PC-3 (cell line): ENCODE data around the gene TXNDC17. TPM values are rescaled to one million over a fixed set of nuclear protein-coding genes. Genes with fewer than 3 reads are reported as not detected.
"Not testable (repeated sequence)": the region's sequence is repeated elsewhere in the genome, so short reads cannot be mapped to it uniquely, and the experiment has no call there.

Experiments
- ATAC-seq: fragments of 200-7000 bp; cut with Tn5 transposase; 2 replicates; pipeline ENCODE4 v1.9.1; 2020; ENCODE audit warnings: mild to moderate bottlenecking, moderate library complexity
- BruUV-seq: library from RNA; stranded (reverse); fragments of 400-500 nt; replicated peaks from 2 replicates; lab custom pipeline; 2021; lab: Mats Ljungman, UMichigan
- CTCF ChIA-PET: fragments of 300-600 bp; sonication (Branson Sonifier 250); formaldehyde crosslinking; loops from one replicate; lab custom pipeline; 2022; ENCODE audit warnings: antibody characterized with exemption; lab: Charles Lee
- POLR2A ChIA-PET: fragments of 300-600 bp; sonication (Branson Sonifier 250); formaldehyde crosslinking; loops from one replicate; lab custom pipeline; 2022; ENCODE audit warnings: antibody characterized with exemption; ENCODE audit not compliant: unreplicated experiment; lab: Charles Lee
- DNase-seq: peaks from one replicate; pipeline ENCODE4 v3.0.0-alpha.2; 2015
- H2AFZ ChIP-seq: fragments of 300-600 bp; sonication (generic); 2 replicates; pipeline ENCODE4 v1.6.0; 2016; ENCODE audit warnings: antibody characterized with exemption, low read length
- H3F3A ChIP-seq: fragments of 300-600 bp; sonication (generic); one replicate; pipeline ENCODE4 v1.6.0; 2017; ENCODE audit warnings: antibody characterized with exemption, low read length, control low read depth, mild to moderate bottlenecking; ENCODE audit not compliant: unreplicated experiment
- H3K27ac ChIP-seq: fragments of 300-600 bp; sonication (generic); 2 replicates; pipeline ENCODE4 v1.5.1; 2016; ENCODE audit warnings: mild to moderate bottlenecking, low read length
- H3K27me3 ChIP-seq: fragments of 300-600 bp; sonication (generic); 2 replicates; pipeline ENCODE4 v1.6.1; 2016; ENCODE audit warnings: low read length, mixed read lengths
- H3K36me3 ChIP-seq: fragments of 300-600 bp; sonication (generic); 2 replicates; pipeline ENCODE4 v1.6.1; 2016; ENCODE audit warnings: low read depth, mixed run types, low read length, mixed read lengths
- H3K4me1 ChIP-seq: fragments of 300-600 bp; sonication (generic); 2 replicates; pipeline ENCODE4 v1.5.1; 2016; ENCODE audit warnings: low read length; ENCODE audit not compliant: insufficient read depth
- H3K4me2 ChIP-seq: fragments of 300-600 bp; sonication (generic); 2 replicates; pipeline ENCODE4 v1.6.0; 2016; ENCODE audit warnings: low read length
- H3K4me3 ChIP-seq: fragments of 300-600 bp; sonication (generic); 2 replicates; pipeline ENCODE4 v1.5.1; 2016; ENCODE audit warnings: mild to moderate bottlenecking, low read length, mixed read lengths
- H3K79me2 ChIP-seq: fragments of 300-600 bp; sonication (generic); 2 replicates; pipeline ENCODE4 v1.6.1; 2017; ENCODE audit warnings: low read length, mixed read lengths
- H3K9ac ChIP-seq: fragments of 300-600 bp; sonication (generic); 2 replicates; pipeline ENCODE4 v1.6.0; 2016; ENCODE audit warnings: mild to moderate bottlenecking, low read length
- H3K9me2 ChIP-seq: fragments of 300-600 bp; sonication (generic); replicated peaks from 2 replicates; pipeline ENCODE4 v1.6.1; 2016; ENCODE audit warnings: mixed run types, low read length, mixed read lengths
- H3K9me3 ChIP-seq: fragments of 300-600 bp; sonication (generic); 2 replicates; pipeline ENCODE4 v1.6.1; 2016; ENCODE audit warnings: low read length, mixed read lengths
- H4K20me1 ChIP-seq: fragments of 300-600 bp; sonication (generic); 2 replicates; pipeline ENCODE4 v1.6.1; 2016; ENCODE audit warnings: low read length, mixed read lengths
- EZH2 ChIP-seq: fragments of 300-600 bp; sonication (generic); IDR thresholded peaks from one replicate; pipeline ENCODE4 v1.6.1; 2017; ENCODE audit warnings: antibody characterized with exemption, mild to moderate bottlenecking, low read length; ENCODE audit not compliant: unreplicated experiment
- intact Hi-C: fragments of 100-400 bp; cut with micrococcal nuclease; formaldehyde crosslinking; loops from 2 replicates; pipeline ENCODE4 v1.9.0; 2023
- total RNA-seq: library from RNA; depleted of rRNA; stranded (reverse); fragments of >200 nt; gene quantifications from 2 replicates; pipeline ENCODE4 v1.2.3, GENCODE V29; 2014

TXNDC17 gene
- total RNA-seq, 1 experiment from 2014 or later = 248 TPM

DNA sequence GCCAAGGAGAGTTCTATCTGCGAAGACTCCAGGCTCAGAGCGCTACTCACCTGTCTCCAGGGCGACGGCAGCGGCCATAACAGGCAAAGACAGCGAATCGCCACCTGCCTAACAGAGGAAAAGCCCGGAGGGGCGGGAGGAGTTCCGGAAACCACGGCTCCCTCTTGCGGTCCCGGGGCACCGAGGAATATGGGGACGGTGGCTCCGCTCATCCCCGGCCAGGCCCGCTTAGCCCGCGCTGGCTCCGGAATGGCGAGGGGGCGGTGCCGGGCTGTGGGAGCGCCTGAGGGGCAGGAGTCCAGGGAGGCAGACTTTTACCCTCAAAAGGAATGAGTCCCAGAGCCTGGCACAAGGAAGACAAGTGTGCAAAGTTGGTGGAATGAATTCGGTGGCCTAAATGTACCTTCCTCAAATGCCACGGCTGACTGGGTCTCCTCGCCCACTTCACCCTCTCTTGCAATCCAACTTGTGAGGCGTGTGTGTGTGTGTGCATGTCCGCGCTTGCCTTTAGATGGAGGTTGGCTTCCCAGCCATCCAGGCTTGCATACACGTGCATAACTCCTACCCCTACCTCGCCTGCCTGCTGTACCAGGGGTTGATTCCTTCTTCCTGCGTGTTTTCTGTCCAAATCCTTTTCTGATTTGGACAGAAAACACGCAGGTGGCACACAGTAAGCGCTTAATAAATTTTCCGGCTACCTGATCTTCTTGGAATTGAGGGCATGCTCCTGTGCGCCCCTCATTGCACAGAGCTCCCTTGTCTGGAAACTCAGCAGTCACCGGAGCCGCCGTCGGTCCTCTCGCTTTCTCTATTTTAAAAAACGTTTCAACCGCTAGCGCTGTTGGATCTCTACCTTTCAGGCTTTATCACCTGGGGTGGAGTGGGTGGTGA is 14.2 kb downstream of the TXNDC17 start:
- ChIA-PET POLR2A (no interaction called here), CTCF (no interaction called here)
- H3K9me2 ChIP-seq = no peaks in the 10 kb centered on the region
- no peak overlapping the region for H3K27ac ChIP-seq
- peaks cover 33% of the 10 kb centered on the region for H3K79me2 ChIP-seq
- no peaks in the 10 kb centered on the region for H3K9me3 ChIP-seq
- peaks cover 23% of the 10 kb centered on the region for H3K4me1 ChIP-seq
- DNase-seq = no peak
- H3F3A ChIP-seq = no peaks in the 10 kb centered on the region
- no peaks in the 10 kb centered on the region for H3K27me3 ChIP-seq
- H3K4me2 ChIP-seq = no peak overlapping the region
- no TSS peak for BruUV-seq
- H2AFZ ChIP-seq = no peak overlapping the region
- no peak overlapping the region for H3K4me3 ChIP-seq
- no peaks in the 10 kb centered on the region for H3K36me3 ChIP-seq
- TF ChIP-seq EZH2 = no peak
- H4K20me1 ChIP-seq = peaks cover 6% of the 10 kb centered on the region; the same call in 1 of the 2 replicates
- no peak for ATAC-seq
- H3K9ac ChIP-seq = no peak overlapping the region
- intact Hi-C loops = no loop called here

DNA sequence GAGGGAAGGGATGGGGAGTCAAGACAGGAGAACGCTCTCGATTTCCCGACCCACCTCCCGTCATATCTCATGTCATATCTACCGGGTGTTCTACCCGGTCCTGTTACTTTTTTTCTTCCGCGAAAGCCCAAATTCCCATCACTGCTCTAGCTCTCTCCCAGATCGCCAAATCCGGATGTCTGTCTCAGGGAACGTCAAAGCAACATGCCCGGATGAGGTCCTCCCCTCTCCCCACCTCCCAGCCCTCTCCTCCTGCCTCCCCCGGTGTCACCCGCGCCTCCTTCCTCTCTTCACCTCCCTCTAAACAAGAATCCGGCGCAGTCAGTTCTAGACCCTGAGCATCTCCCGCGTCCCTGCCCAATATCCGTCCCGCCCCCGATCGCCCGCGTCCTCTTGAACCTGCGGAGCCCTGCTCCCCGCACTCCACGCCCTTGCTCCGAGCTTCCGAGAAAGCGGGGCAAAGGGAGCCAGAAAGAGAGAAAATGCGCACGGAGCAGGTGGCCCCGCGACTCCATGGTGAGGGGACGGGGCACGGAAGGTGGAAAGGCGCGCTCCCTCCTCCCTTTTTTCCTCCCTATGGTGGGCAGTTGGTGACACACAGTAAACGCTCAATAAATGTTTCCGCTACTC is 15.0 kb downstream of the TXNDC17 start:
- Histone ChIP-seq H3K4me1 (peaks cover 21% of the 10 kb centered on the region), H3K79me2 (peaks cover 25% of the 10 kb centered on the region)
- H3K36me3 ChIP-seq, CTCF ChIA-PET, H3K27ac ChIP-seq, POLR2A ChIA-PET, H3K4me2 ChIP-seq, intact Hi-C loops, H3K9me3 ChIP-seq, H2AFZ ChIP-seq, ATAC-seq, H3K9ac ChIP-seq, BruUV-seq, H3K4me3 ChIP-seq, H3K9me2 ChIP-seq, H4K20me1 ChIP-seq, H3F3A ChIP-seq, DNase-seq, H3K27me3 ChIP-seq: not testable (repeated sequence)

DNA sequence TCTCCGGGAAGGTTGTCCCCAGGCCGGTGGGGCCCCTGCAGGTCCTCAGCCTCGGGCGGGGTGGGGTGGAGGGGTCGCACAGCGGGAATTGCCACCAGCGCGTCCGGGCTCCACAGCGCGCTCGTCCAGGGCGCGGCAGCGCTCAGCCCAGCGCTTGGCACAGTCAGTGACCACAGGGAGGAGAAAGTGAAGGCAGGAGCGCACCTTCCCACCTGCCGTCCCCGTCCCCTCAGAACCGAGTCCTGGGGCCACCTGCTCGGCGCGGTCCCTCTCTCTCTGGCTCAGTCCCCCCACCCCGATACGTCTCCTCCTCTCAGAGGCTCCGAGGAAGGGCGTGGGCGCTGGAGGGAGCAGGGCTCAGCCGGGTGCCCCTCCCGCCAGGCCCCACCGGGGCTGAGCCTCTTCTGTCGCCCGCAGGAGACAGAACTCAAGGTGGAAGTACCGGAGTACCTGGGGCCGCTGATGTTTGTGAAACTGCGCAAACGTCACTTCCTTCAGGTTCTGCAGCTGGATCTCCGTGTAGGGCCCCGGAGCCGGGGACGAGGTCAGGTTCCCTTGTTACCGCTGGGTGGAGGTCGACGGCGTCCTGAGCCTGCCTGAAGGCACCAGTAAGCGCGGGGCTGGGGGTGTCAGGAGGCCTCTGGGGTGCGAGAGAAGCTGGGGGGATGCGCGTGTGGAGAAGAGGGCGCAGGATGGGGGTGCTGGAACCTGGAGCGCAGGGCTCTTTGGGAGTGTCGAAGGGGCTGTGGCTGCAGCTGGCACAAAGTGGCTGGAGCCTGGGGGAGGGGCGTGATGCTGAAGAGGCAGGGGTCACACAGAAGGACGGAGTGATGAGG is 16.2 kb downstream of the TXNDC17 start:
- POLR2A ChIA-PET, H3K4me2 ChIP-seq, H4K20me1 ChIP-seq, ATAC-seq, BruUV-seq, intact Hi-C loops, CTCF ChIA-PET, H3K4me3 ChIP-seq, H3K36me3 ChIP-seq, DNase-seq, H3K9me2 ChIP-seq, H3K9me3 ChIP-seq, H3F3A ChIP-seq, H3K9ac ChIP-seq, H3K27me3 ChIP-seq, H2AFZ ChIP-seq, H3K27ac ChIP-seq: not testable (repeated sequence)
- Histone ChIP-seq H3K79me2 (peaks cover 16% of the 10 kb centered on the region), H3K4me1 (peaks cover 17% of the 10 kb centered on the region)
